HCT116 (cell line): Measurements from ENCODE around the gene EIF2B2. TPM values are rescaled to one million over a fixed set of nuclear protein-coding genes. Genes with fewer than 3 reads are reported as not detected.

Experiments used
- ATAC-seq: fragments of 200-7000 bp; cut with Tn5 transposase; 2 replicates; pipeline ENCODE4 v1.9.1; 2020; ENCODE audit warnings: mild to moderate bottlenecking, moderate library complexity
- BruUV-seq: library from RNA; stranded (reverse); fragments of 400-500 nt; replicated peaks from 2 replicates; lab custom pipeline; 2021; lab: Mats Ljungman, UMichigan
- CTCF ChIA-PET: fragments of 300-600 bp; sonication (Branson Sonifier 250); formaldehyde crosslinking; loops from one replicate; lab custom pipeline; 2021; ENCODE audit warnings: antibody characterized with exemption; lab: Charles Lee
- POLR2A ChIA-PET: fragments of 300-600, 350-600 bp; sonication (Branson Sonifier 250); formaldehyde crosslinking; loops from one replicate; lab custom pipeline; 2021; ENCODE audit warnings: antibody characterized with exemption; lab: Charles Lee
- RAD21 ChIA-PET, 2 experiments: fragments of 300-600 bp; sonication (Branson Sonifier 250); formaldehyde crosslinking; loops; one replicate each; lab custom pipeline; 2023; ENCODE audit warnings: low total read pairs in 2 of 2; ENCODE audit not compliant: uncharacterized antibody in 2 of 2, unreplicated experiment in 2 of 2, low non-redundant PET in 1 of 2; lab: Charles Lee
- DNase-seq: peaks from one replicate; pipeline ENCODE4 v3.0.0-alpha.2; 2010; ENCODE audit warnings: low read depth, low spot score
- H2AFZ ChIP-seq: fragments of 200-600 bp; shearing (Covaris generic), sonication (generic); 2 replicates; pipeline ENCODE4 v1.6.1; 2017; ENCODE audit warnings: low read depth, mixed run types, mixed read lengths, antibody characterized with exemption, low read length; ENCODE audit not compliant: poor library complexity, severe bottlenecking
- H3K27ac ChIP-seq: 2 replicates; pipeline ENCODE4 v1.5.1; 2012; ENCODE audit warnings: low read depth, low read length
- H3K27me3 ChIP-seq: fragments of 200-600 bp; sonication (generic); 2 replicates; pipeline ENCODE4 v1.6.1; 2016; ENCODE audit warnings: mixed run types, low read length, mixed read lengths; ENCODE audit not compliant: insufficient read depth
- H3K36me3 ChIP-seq, 2 experiments: fragments of 200-500 bp in 1 of 2; fragments of 200-600 bp in 1 of 2; sonication (Bioruptor generic) in 1 of 2; sonication (generic) in 1 of 2; 2 replicates each; pipeline versions ENCODE4 v1.5.1 to v1.6.1; 2014 to 2016; ENCODE audit warnings: low read length in 2 of 2, inconsistent platforms in 1 of 2, mixed read lengths in 1 of 2, mixed run types in 1 of 2; ENCODE audit not compliant: insufficient read depth in 2 of 2, control insufficient read depth in 1 of 2
- H3K4me1 ChIP-seq, 2 experiments: fragments of 200-600 bp in 1 of 2; sonication (generic) in 1 of 2; 2 replicates each; pipeline versions ENCODE4 v1.5.1 to v1.6.1; 2012 to 2017; ENCODE audit warnings: low read length in 2 of 2, inconsistent platforms in 1 of 2, mild to moderate bottlenecking in 1 of 2, mixed read lengths in 1 of 2, mixed run types in 1 of 2, moderate library complexity in 1 of 2; ENCODE audit not compliant: insufficient read depth in 2 of 2, control insufficient read depth in 1 of 2
- H3K4me2 ChIP-seq: fragments of 200-600 bp; sonication (generic); 2 replicates; pipeline ENCODE4 v1.6.1; 2017; ENCODE audit warnings: mixed run types, low read length, mixed read lengths
- H3K4me3 ChIP-seq, 2 experiments: fragments of 200-600 bp in 1 of 2; sonication (generic) in 1 of 2; replicated peaks in 1 of 2; 2 replicates each; pipeline ENCODE4 v1.5.1; 2011 to 2016; ENCODE audit warnings: low read length in 2 of 2, control low read depth in 1 of 2, low read depth in 1 of 2, mild to moderate bottlenecking in 1 of 2, mixed read lengths in 1 of 2, mixed run types in 1 of 2
- H3K79me2 ChIP-seq: fragments of 200-600 bp; sonication (generic); 2 replicates; pipeline ENCODE4 v1.6.1; 2017; ENCODE audit warnings: mild to moderate bottlenecking, mixed run types, low read length, moderate library complexity, mixed read lengths; ENCODE audit not compliant: insufficient read depth
- H3K9ac ChIP-seq: fragments of 200-600 bp; sonication (generic); 2 replicates; pipeline ENCODE4 v1.6.1; 2016; ENCODE audit warnings: low read length, mixed read lengths
- H3K9me2 ChIP-seq: fragments of 200-600 bp; sonication (generic), shearing (Covaris generic); 2 replicates; pipeline ENCODE4 v1.6.1; 2017; ENCODE audit warnings: mixed run types, mild to moderate bottlenecking, moderate library complexity; ENCODE audit not compliant: insufficient read depth
- H3K9me3 ChIP-seq, 2 experiments: fragments of 200-500 bp in 1 of 2; fragments of 200-600 bp in 1 of 2; sonication (Bioruptor generic) in 1 of 2; sonication (generic) in 1 of 2; 2 replicates each; pipeline ENCODE4 v1.6.1; 2014 to 2017; ENCODE audit warnings: low read length in 2 of 2, mixed read lengths in 2 of 2, inconsistent platforms in 1 of 2, low read depth in 1 of 2, mild to moderate bottlenecking in 1 of 2, mixed run types in 1 of 2, moderate library complexity in 1 of 2; ENCODE audit not compliant: control insufficient read depth in 1 of 2, insufficient read depth in 1 of 2
- H4K20me1 ChIP-seq: fragments of 200-600 bp; sonication (generic), shearing (Covaris generic); 2 replicates; pipeline ENCODE4 v1.6.1; 2017; ENCODE audit warnings: mixed run types, mild to moderate bottlenecking, moderate library complexity; ENCODE audit not compliant: insufficient read depth
- CEBPB ChIP-seq: IDR thresholded peaks from 2 replicates; pipeline ENCODE4 v1.6.1; 2012; ENCODE audit warnings: low read depth
- EGR1 ChIP-seq: IDR thresholded peaks from 2 replicates; pipeline ENCODE4 v1.6.1; 2012; ENCODE audit warnings: low read depth
- EZH2phosphoT487 ChIP-seq: fragments of 200-600 bp; IDR thresholded peaks from 2 replicates; pipeline ENCODE4 v1.6.1; 2018; ENCODE audit warnings: antibody characterized with exemption, borderline replicate concordance
- JUND ChIP-seq: IDR thresholded peaks from 2 replicates; pipeline ENCODE4 v1.6.1; 2012
- POLR2AphosphoS5 ChIP-seq: IDR thresholded peaks from 2 replicates; pipeline ENCODE4 v1.6.1; 2011; ENCODE audit warnings: mild to moderate bottlenecking, low read depth, low read length, moderate library complexity
- RAD21 ChIP-seq: IDR thresholded peaks from 2 replicates; pipeline ENCODE4 v1.6.1; 2012; ENCODE audit warnings: low read depth, mild to moderate bottlenecking
- SRF ChIP-seq: IDR thresholded peaks from 2 replicates; pipeline ENCODE4 v1.6.1; 2012; ENCODE audit warnings: low read depth
- TCF7L2 ChIP-seq: IDR thresholded peaks from 2 replicates; pipeline ENCODE4 v1.7.0; 2011; ENCODE audit warnings: borderline replicate concordance, inconsistent platforms; ENCODE audit not compliant: insufficient read depth, insufficient read length; ENCODE audit errors: extremely low read depth
- intact Hi-C: fragments of 100-400 bp; cut with micrococcal nuclease; formaldehyde crosslinking; loops from 2 replicates; pipeline ENCODE4 v1.10.0; 2022
- total RNA-seq: library from RNA; stranded (reverse); gene quantifications from one replicate; pipeline ENCODE4 v1.2.1, GENCODE V29; 2021; ENCODE audit not compliant: unreplicated experiment
- TF ChIP-seq, protein P1 (sequence below): IDR thresholded peaks from 2 replicates; pipeline ENCODE4 v1.6.1; 2012
- TF ChIP-seq, protein P2 (sequence below): IDR thresholded peaks from 2 replicates; pipeline ENCODE4 v1.6.1; 2012
- TF ChIP-seq, protein P3 (sequence below), 3 experiments: fragments of 200-600 bp in 1 of 3; sonication (generic) in 1 of 3; IDR thresholded peaks in 2 of 3; conservative IDR thresholded peaks in 1 of 3; 2 replicates each; pipeline ENCODE4 v1.5.1; 2012 to 2017; ENCODE audit warnings: low read depth in 2 of 3, low read length in 2 of 3, antibody characterized with exemption in 1 of 3, borderline replicate concordance in 1 of 3, control low read depth in 1 of 3, mild to moderate bottlenecking in 1 of 3, mixed read lengths in 1 of 3, mixed run types in 1 of 3, moderate library complexity in 1 of 3; ENCODE audit not compliant: insufficient read depth in 1 of 3

The EIF2B2 gene
- total RNA-seq, 1 experiment from 2014 or later, result 54.8 TPM

DNA sequence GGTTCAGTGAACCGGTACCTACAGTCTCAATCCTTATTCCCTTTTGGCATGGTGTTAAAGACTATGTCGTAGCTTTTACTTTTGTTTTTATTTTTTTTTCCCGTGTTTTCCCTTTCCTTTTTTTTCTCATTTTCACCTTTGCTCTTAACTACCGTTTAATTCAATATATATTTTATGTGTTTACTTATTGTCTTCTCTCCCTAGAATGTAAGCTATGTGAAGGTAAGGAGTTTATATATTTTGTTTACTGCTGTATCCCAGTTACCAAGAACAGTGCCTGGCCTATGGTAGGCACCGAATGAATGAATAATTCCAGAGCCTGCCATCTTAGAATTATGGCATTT is 48.8 kb downstream of the EIF2B2 start:
- Histone ChIP-seq H3K27ac (no peak overlapping the region), H2AFZ (peak overlapping the region; percentile 71), H4K20me1 (no peaks in the 10 kb centered on the region), H3K9me2 (no peaks in the 10 kb centered on the region), H3K79me2 (peaks cover 26% of the 10 kb centered on the region), H3K9me3 (no peaks in the 10 kb centered on the region), H3K4me3 (peak overlapping the region; percentile 50 to 59), H3K36me3 (peaks cover 0 to 7% of the 10 kb centered on the region in 2 experiments; a peak in 2 of 4 replicates), H3K27me3 (no peaks in the 10 kb centered on the region), H3K4me1 (peaks cover 0 to 16% of the 10 kb centered on the region in 2 experiments; a peak in 3 of 4 replicates), H3K4me2 (peak overlapping the region; percentile 82), H3K9ac (peak overlapping the region; percentile 70)
- BruUV-seq, result no TSS peak
- RAD21 ChIA-PET, result no interaction called here
- POLR2A ChIA-PET, result no interaction called here
- DNase-seq, result no peak
- CTCF ChIA-PET, result interaction anchor here (0.9 kb wide), 1 partner anchor 107 kb away, joined by 3 read pairs; no protein-coding TSS in a partner anchor
- TF ChIP-seq CEBPB (no peak), POLR2AphosphoS5 (no peak), JUND (no peak), EZH2phosphoT487 (no peak), TCF7L2 (no peak), RAD21 (no peak), EGR1 (no peak), SRF (no peak)
- TF ChIP-seq, protein P1, sequence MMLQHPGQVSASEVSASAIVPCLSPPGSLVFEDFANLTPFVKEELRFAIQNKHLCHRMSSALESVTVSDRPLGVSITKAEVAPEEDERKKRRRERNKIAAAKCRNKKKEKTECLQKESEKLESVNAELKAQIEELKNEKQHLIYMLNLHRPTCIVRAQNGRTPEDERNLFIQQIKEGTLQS, result no peak
- TF ChIP-seq, protein P2, sequence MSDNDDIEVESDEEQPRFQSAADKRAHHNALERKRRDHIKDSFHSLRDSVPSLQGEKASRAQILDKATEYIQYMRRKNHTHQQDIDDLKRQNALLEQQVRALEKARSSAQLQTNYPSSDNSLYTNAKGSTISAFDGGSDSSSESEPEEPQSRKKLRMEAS, result no peak
- TF ChIP-seq, protein P3, sequence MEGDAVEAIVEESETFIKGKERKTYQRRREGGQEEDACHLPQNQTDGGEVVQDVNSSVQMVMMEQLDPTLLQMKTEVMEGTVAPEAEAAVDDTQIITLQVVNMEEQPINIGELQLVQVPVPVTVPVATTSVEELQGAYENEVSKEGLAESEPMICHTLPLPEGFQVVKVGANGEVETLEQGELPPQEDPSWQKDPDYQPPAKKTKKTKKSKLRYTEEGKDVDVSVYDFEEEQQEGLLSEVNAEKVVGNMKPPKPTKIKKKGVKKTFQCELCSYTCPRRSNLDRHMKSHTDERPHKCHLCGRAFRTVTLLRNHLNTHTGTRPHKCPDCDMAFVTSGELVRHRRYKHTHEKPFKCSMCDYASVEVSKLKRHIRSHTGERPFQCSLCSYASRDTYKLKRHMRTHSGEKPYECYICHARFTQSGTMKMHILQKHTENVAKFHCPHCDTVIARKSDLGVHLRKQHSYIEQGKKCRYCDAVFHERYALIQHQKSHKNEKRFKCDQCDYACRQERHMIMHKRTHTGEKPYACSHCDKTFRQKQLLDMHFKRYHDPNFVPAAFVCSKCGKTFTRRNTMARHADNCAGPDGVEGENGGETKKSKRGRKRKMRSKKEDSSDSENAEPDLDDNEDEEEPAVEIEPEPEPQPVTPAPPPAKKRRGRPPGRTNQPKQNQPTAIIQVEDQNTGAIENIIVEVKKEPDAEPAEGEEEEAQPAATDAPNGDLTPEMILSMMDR (IDR thresholded peaks at IDR 0.05 in 2 of 3, conservative IDR thresholded peaks at IDR 0.05 in 1 of 3; ENCODE audit: borderline replicate concordance in 1 of 3, insufficient read depth in 1 of 3, low read depth in 2 of 3, low read length in 2 of 3), result no peak
- intact Hi-C loops, result no loop called here
- peak; percentile 8; the same call in 1 of the 2 replicates for ATAC-seq
